Smooth muscle cell of bladder (primary cell): ENCODE measurements around the gene PPP2R1B. TPM values are rescaled to one million over a fixed set of nuclear protein-coding genes. Genes with fewer than 3 reads are reported as not detected.

Experiments used
- total RNA-seq: library from RNA; depleted of rRNA; stranded (reverse); fragments of >200 nt; gene quantifications from 2 replicates; pipeline ENCODE4 v1.2.3, GENCODE V29; 2014

The PPP2R1B gene
- 26.7 and 29.1 TPM in 2 replicates for total RNA-seq

DNA sequence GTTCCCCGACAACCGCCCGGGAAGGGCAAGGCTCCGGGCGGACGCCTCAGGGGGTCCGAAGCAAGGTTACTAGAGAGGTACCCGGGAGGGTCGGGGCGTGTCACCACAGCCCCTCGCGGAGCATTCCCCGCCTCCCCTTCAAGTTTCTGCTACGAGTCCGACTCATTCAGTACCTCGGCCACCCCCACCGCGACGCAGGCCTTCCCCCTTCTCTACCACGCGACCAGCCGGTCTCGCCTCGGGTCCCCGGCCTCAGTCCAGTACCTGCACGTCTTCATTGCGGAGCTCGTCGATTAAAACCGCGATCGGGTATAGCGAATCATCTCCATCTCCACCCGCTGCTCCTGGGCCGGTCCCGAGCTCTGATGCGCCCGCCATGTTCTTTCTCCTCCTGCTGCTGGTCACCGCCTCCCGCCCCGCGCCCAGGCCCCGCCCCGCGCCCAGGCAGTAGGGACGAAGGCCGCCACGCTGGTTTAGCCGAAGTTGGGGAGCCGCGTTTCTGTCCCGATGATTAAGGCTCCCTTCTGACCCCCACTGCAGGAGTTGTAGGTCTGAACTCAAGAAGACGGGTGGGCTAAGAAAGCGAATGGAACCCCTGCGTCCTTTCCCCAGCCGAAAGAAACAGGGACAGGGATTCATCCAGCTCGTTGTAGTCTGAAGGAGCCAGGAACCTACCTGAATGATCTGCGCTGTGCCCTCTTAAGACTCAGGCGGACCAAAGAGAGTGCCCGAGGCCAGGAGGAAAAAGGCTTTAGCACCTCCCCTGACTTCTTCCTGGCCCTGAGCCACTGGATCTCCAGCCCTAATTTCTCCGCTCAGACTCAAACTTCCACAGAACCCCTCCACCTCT is at the start of gene PPP2R1B:
TSS of gene PPP2R1B (minus strand) at position 406 of the 850 bp plus-strand sequence. CDS start at position 378, 28 bp downstream.

Other genes starting within 250 kb of the PPP2R1B start
- gene LAYN, start 225.7 kb downstream of the PPP2R1B start, total RNA-seq: 38.3 and 60.4 TPM in 2 replicates
- gene SIK2, start 163.9 kb downstream of the PPP2R1B start, total RNA-seq: 9.4 and 9.7 TPM in 2 replicates
- 30.9 and 40.1 TPM in 2 replicates for gene ALG9, start 105.2 kb upstream of the PPP2R1B start, total RNA-seq
- gene FDXACB1, start 112.8 kb upstream of the PPP2R1B start, total RNA-seq: 1.3 and 1.8 TPM in 2 replicates
- gene CFAP68, start 113.2 kb upstream of the PPP2R1B start, total RNA-seq: 8.0 and 9.6 TPM in 2 replicates
- 5.1 and 12.7 TPM in 2 replicates for gene CRYAB, start 145.4 kb upstream of the PPP2R1B start, total RNA-seq
- gene HSPB2, start 146.3 kb upstream of the PPP2R1B start, total RNA-seq: 0.14 and 0.18 TPM in 2 replicates
- 0.83 TPM in 1 of 2 replicates, not detected in the other for gene C11orf52, start 152.5 kb upstream of the PPP2R1B start, total RNA-seq
- 16.2 and 22.1 TPM in 2 replicates for gene DIXDC1, start 171.0 kb upstream of the PPP2R1B start, total RNA-seq